ENCODE results near the gene ASIC2.

- TF ChIP-seq CTCF (conservative IDR thresholded peaks at IDR 0.05), result no peak
- no peak for TF ChIP-seq EZH2 (IDR thresholded peaks at IDR 0.05; ENCODE audit: low read depth)
These were observed 91.8 kb downstream of the ASIC2 start for GRCh38 chr17:33201283-33201682.
